ENCODE measurements around the gene TTLL11. TPM values are rescaled to one million over a fixed set of nuclear protein-coding genes. Genes with fewer than 3 reads are reported as not detected.

The TTLL11 gene
- polyA plus RNA-seq, 1 donor from 2014 or later: 8.0 TPM

DNA sequence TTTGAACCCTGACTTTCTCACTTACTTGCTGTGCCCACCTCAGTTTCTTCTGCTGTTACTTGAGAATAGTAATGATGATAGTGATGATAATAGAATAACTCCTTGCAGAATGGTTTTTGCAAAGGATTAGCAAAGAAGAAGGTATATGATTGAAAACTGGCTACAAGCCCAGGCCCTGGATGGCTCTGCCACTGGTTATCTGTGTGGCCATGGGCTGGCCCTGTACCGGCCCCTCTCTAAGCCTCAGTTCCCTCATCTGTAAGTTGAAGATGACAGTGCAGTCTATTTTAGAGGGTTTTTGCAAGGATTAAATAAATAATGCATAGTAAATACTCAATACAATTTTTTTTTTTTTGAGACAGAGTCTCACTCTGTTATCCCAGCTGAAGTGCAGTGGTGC lies 6.2 kb downstream of the TTLL11 start:
- H3K9me3 ChIP-seq (ENCODE audit: low read length): no peaks in the 10 kb centered on the region
- no peaks in the 10 kb centered on the region for H4K20me1 ChIP-seq (ENCODE audit: insufficient read depth)
- H3K27ac ChIP-seq (ENCODE audit: low read length): no peak overlapping the region
- peaks cover 15% of the 10 kb centered on the region for H3K79me2 ChIP-seq (replicated peaks; ENCODE audit: insufficient read depth, low read length)
- H2AFZ ChIP-seq (ENCODE audit: low read depth, low read length): no peak overlapping the region
- H3K4me3 ChIP-seq (ENCODE audit: low read length): no peak overlapping the region
- no peaks in the 10 kb centered on the region for H3F3A ChIP-seq (ENCODE audit: insufficient read depth, low read length, poor library complexity, severe bottlenecking)
- H3K27me3 ChIP-seq (ENCODE audit: insufficient read depth, low read depth, low read length): no peaks in the 10 kb centered on the region
- H3K36me3 ChIP-seq (ENCODE audit: insufficient read depth, low read length): no peaks in the 10 kb centered on the region
- H3K9me2 ChIP-seq (ENCODE audit: insufficient read depth, low read length): no peaks in the 10 kb centered on the region
- H3K9ac ChIP-seq (ENCODE audit: low read length): no peak overlapping the region
- TF ChIP-seq EP300 (conservative IDR thresholded peaks at IDR 0.05; ENCODE audit: poor library complexity, severe bottlenecking) (no peak), SMC3 (conservative IDR thresholded peaks at IDR 0.05; ENCODE audit: poor library complexity) (no peak), POLR2AphosphoS5 (IDR thresholded peaks at IDR 0.05) (no peak), REST (IDR thresholded peaks at IDR 0.05; ENCODE audit: borderline replicate concordance) (no peak), RAD21 (conservative IDR thresholded peaks at IDR 0.05) (no peak), TAF1 (IDR thresholded peaks at IDR 0.05; ENCODE audit: low read depth) (no peak), MXI1 (conservative IDR thresholded peaks at IDR 0.05; ENCODE audit: poor library complexity, severe bottlenecking) (no peak), EZH2 (IDR thresholded peaks at IDR 0.05; ENCODE audit: borderline replicate concordance, insufficient read depth, low read length, poor library complexity, severe bottlenecking) (no peak)
- TF ChIP-seq, protein P1, sequence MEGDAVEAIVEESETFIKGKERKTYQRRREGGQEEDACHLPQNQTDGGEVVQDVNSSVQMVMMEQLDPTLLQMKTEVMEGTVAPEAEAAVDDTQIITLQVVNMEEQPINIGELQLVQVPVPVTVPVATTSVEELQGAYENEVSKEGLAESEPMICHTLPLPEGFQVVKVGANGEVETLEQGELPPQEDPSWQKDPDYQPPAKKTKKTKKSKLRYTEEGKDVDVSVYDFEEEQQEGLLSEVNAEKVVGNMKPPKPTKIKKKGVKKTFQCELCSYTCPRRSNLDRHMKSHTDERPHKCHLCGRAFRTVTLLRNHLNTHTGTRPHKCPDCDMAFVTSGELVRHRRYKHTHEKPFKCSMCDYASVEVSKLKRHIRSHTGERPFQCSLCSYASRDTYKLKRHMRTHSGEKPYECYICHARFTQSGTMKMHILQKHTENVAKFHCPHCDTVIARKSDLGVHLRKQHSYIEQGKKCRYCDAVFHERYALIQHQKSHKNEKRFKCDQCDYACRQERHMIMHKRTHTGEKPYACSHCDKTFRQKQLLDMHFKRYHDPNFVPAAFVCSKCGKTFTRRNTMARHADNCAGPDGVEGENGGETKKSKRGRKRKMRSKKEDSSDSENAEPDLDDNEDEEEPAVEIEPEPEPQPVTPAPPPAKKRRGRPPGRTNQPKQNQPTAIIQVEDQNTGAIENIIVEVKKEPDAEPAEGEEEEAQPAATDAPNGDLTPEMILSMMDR (IDR thresholded peaks at IDR 0.05; ENCODE audit: poor library complexity, severe bottlenecking): no peak
- H3K4me2 ChIP-seq (ENCODE audit: low read length): no peak overlapping the region

GRCh38 chr9:122085260-122085659 lies 7.8 kb downstream of the TTLL11 start:
- no peaks in the 10 kb centered on the region for H3K9me2 ChIP-seq (ENCODE audit: insufficient read depth, low read length)
- H3K9ac ChIP-seq (ENCODE audit: low read length): no peak overlapping the region
- no peaks in the 10 kb centered on the region for H3F3A ChIP-seq (ENCODE audit: insufficient read depth, low read length, poor library complexity, severe bottlenecking)
- H3K27me3 ChIP-seq (ENCODE audit: insufficient read depth, low read depth, low read length): no peaks in the 10 kb centered on the region
- no peaks in the 10 kb centered on the region for H3K79me2 ChIP-seq (replicated peaks; ENCODE audit: insufficient read depth, low read length)
- H3K9me3 ChIP-seq (ENCODE audit: low read length): no peaks in the 10 kb centered on the region
- H4K20me1 ChIP-seq (ENCODE audit: insufficient read depth): no peaks in the 10 kb centered on the region
- H3K4me2 ChIP-seq (ENCODE audit: low read length): no peak overlapping the region
- no peaks in the 10 kb centered on the region for H3K36me3 ChIP-seq (ENCODE audit: insufficient read depth, low read length)
- no peak overlapping the region for H2AFZ ChIP-seq (ENCODE audit: low read depth, low read length)
- H3K27ac ChIP-seq (ENCODE audit: low read length): no peak overlapping the region
- TF ChIP-seq REST (IDR thresholded peaks at IDR 0.05; ENCODE audit: borderline replicate concordance) (no peak), EP300 (conservative IDR thresholded peaks at IDR 0.05; ENCODE audit: poor library complexity, severe bottlenecking) (no peak), POLR2AphosphoS5 (IDR thresholded peaks at IDR 0.05) (no peak), EZH2 (IDR thresholded peaks at IDR 0.05; ENCODE audit: borderline replicate concordance, insufficient read depth, low read length, poor library complexity, severe bottlenecking) (no peak), TAF1 (IDR thresholded peaks at IDR 0.05; ENCODE audit: low read depth) (no peak), MXI1 (conservative IDR thresholded peaks at IDR 0.05; ENCODE audit: poor library complexity, severe bottlenecking) (no peak), RAD21 (conservative IDR thresholded peaks at IDR 0.05) (no peak), SMC3 (conservative IDR thresholded peaks at IDR 0.05; ENCODE audit: poor library complexity) (no peak)
- TF ChIP-seq, protein P1 (IDR thresholded peaks at IDR 0.05; ENCODE audit: poor library complexity, severe bottlenecking): no peak
- H3K4me3 ChIP-seq (ENCODE audit: low read length): no peak overlapping the region
